Smooth muscle cell (in vitro differentiated cells): ENCODE results near the gene KCNN3. TPM values are rescaled to one million over a fixed set of nuclear protein-coding genes. Genes with fewer than 3 reads are reported as not detected.

ENCODE experiments used
- DNase-seq: peaks from one replicate; lab custom pipeline; 2025; ENCODE audit not compliant: unreplicated experiment; lab: John Stamatoyannopoulos, UW
- H2AFZ ChIP-seq: fragments of 200-600 bp; sonication (generic); 2 replicates; pipeline ENCODE4 v1.6.0; 2016; ENCODE audit warnings: antibody characterized with exemption, low read depth, mild to moderate bottlenecking
- H3F3A ChIP-seq: fragments of 200-600 bp; sonication (generic); 2 replicates; pipeline ENCODE4 v1.6.0; 2017; ENCODE audit warnings: antibody characterized with exemption, low read depth
- H3K27ac ChIP-seq: fragments of 200-600 bp; sonication (generic); 2 replicates; pipeline ENCODE4 v1.5.1; 2016; ENCODE audit warnings: low read depth, mild to moderate bottlenecking
- H3K27me3 ChIP-seq: fragments of 200-600 bp; sonication (generic); 2 replicates; pipeline ENCODE4 v1.6.1; 2016; ENCODE audit warnings: low read depth, mild to moderate bottlenecking
- H3K36me3 ChIP-seq: fragments of 200-600 bp; sonication (generic); 2 replicates; pipeline ENCODE4 v1.5.1; 2016; ENCODE audit warnings: low read depth
- H3K4me1 ChIP-seq: fragments of 200-600 bp; sonication (generic); 2 replicates; pipeline ENCODE4 v1.5.1; 2016; ENCODE audit warnings: low read depth
- H3K4me2 ChIP-seq: fragments of 200-600 bp; sonication (generic); 2 replicates; pipeline ENCODE4 v1.6.0; 2016; ENCODE audit warnings: mild to moderate bottlenecking
- H3K4me3 ChIP-seq: fragments of 200-600 bp; sonication (generic); 2 replicates; pipeline ENCODE4 v1.5.1; 2016; ENCODE audit warnings: mild to moderate bottlenecking
- H3K79me2 ChIP-seq: fragments of 200-600 bp; sonication (generic); 2 replicates; pipeline ENCODE4 v1.6.0; 2016; ENCODE audit warnings: low read depth, mild to moderate bottlenecking
- H3K9ac ChIP-seq: fragments of 200-600 bp; sonication (generic); 2 replicates; pipeline ENCODE4 v1.6.0; 2016; ENCODE audit warnings: low read depth
- H3K9me3 ChIP-seq: fragments of 200-600 bp; sonication (generic); replicated peaks from 2 replicates; pipeline ENCODE4 v1.5.1; 2016; ENCODE audit warnings: low read depth
- H4K20me1 ChIP-seq: fragments of 200-600 bp; sonication (generic); 2 replicates; pipeline ENCODE4 v1.6.0; 2016; ENCODE audit warnings: low read depth
- CTCF ChIP-seq: fragments of 200-600 bp; sonication (generic); IDR thresholded peaks from 2 replicates; pipeline ENCODE4 v1.5.1; 2017; ENCODE audit warnings: borderline replicate concordance, mild to moderate bottlenecking, antibody characterized with exemption; ENCODE audit not compliant: insufficient read depth, poor library complexity, severe bottlenecking
- WGBS: methylation state at CpG from one replicate; pipeline ENCODE4 v1.1.7; 2016; ENCODE audit warnings: low lambda C conversion rate; 5-methylcytosine and 5-hydroxymethylcytosine counted together
- polyA plus RNA-seq: library from polyadenylated mRNA; unstranded; fragments of >200 nt; fragmentation: Nextera tagmentation; extraction: Ambion mirVana; gene quantifications from 2 replicates; pipeline ENCODE4 v1.2.1, GENCODE V29; 2016
- total RNA-seq: library from RNA; depleted of rRNA; stranded (reverse); fragments of >200 nt; gene quantifications from 2 replicates; pipeline ENCODE4 v1.2.3, GENCODE V29; 2014

The KCNN3 gene
- total and polyA plus RNA-seq, 2 experiments from 2014 or later = 0.18 to 0.77 TPM

- no peaks in the 10 kb centered on the region for H3K36me3 ChIP-seq
- no peak overlapping the region for H3K27ac ChIP-seq
- H3K9me3 ChIP-seq = no peaks in the 10 kb centered on the region
- H4K20me1 ChIP-seq = no peaks in the 10 kb centered on the region
- H2AFZ ChIP-seq = no peak overlapping the region
- no peak for TF ChIP-seq CTCF
- DNase-seq = no peak
- no peak overlapping the region for H3K4me3 ChIP-seq
- 89% methylated on average over 17 of the region's 17 CpGs for WGBS
- no peak overlapping the region for H3K9ac ChIP-seq
- no peaks in the 10 kb centered on the region for H3F3A ChIP-seq
- H3K27me3 ChIP-seq = peaks cover 10% of the 10 kb centered on the region
- H3K4me2 ChIP-seq = no peak overlapping the region
- no peaks in the 10 kb centered on the region for H3K79me2 ChIP-seq
- H3K4me1 ChIP-seq = no peaks in the 10 kb centered on the region
These were observed 7.4 kb upstream of the KCNN3 start for GRCh38 chr1:154877370-154877974.

- H3K36me3 ChIP-seq = no peaks in the 10 kb centered on the region
- H3K4me1 ChIP-seq = no peaks in the 10 kb centered on the region
- no peak for DNase-seq
- no peaks in the 10 kb centered on the region for H3F3A ChIP-seq
- no peak overlapping the region for H3K4me2 ChIP-seq
- no peak overlapping the region for H2AFZ ChIP-seq
- H3K4me3 ChIP-seq = no peak overlapping the region
- no peaks in the 10 kb centered on the region for H3K9me3 ChIP-seq
- no peaks in the 10 kb centered on the region for H4K20me1 ChIP-seq
- H3K27me3 ChIP-seq = peaks cover 10% of the 10 kb centered on the region
- no peak for TF ChIP-seq CTCF
- no peaks in the 10 kb centered on the region for H3K79me2 ChIP-seq
- WGBS = 74% methylated on average over 3 of the region's 3 CpGs
- H3K9ac ChIP-seq = no peak overlapping the region
- H3K27ac ChIP-seq = no peak overlapping the region
These were observed 6.8 kb upstream of the KCNN3 start for GRCh38 chr1:154876842-154877369.

GRCh38 chr1:154874465-154874864 is 4.4 kb upstream of the KCNN3 start:
- no peak overlapping the region for H3K4me2 ChIP-seq
- no peak for TF ChIP-seq CTCF
- 91% methylated on average over 5 of the region's 5 CpGs for WGBS
- peaks cover 10% of the 10 kb centered on the region for H3K27me3 ChIP-seq
- H3F3A ChIP-seq = no peaks in the 10 kb centered on the region
- no peak for DNase-seq
- H3K9me3 ChIP-seq = no peaks in the 10 kb centered on the region
- no peak overlapping the region for H3K27ac ChIP-seq
- no peaks in the 10 kb centered on the region for H4K20me1 ChIP-seq
- H3K79me2 ChIP-seq = no peaks in the 10 kb centered on the region
- no peak overlapping the region for H3K4me3 ChIP-seq
- H3K36me3 ChIP-seq = no peaks in the 10 kb centered on the region
- H3K4me1 ChIP-seq = peaks cover 4% of the 10 kb centered on the region
- H3K9ac ChIP-seq = no peak overlapping the region
- H2AFZ ChIP-seq = no peak overlapping the region

GRCh38 chr1:154873321-154873950 is 3.4 kb upstream of the KCNN3 start:
- no peak for TF ChIP-seq CTCF
- WGBS = 87% methylated on average over 9 of the region's 9 CpGs

More at GRCh38 chr1:154873321-154873950, 3.4 kb upstream of the KCNN3 start:
- H2AFZ ChIP-seq = no peak overlapping the region
- H3K9me3 ChIP-seq = no peaks in the 10 kb centered on the region
- H3K4me1 ChIP-seq = peaks cover 12% of the 10 kb centered on the region
- peaks cover 19% of the 10 kb centered on the region for H3K27me3 ChIP-seq
- H3K9ac ChIP-seq = no peak overlapping the region
- no peaks in the 10 kb centered on the region for H3K79me2 ChIP-seq
- no peak overlapping the region for H3K4me2 ChIP-seq
- no peaks in the 10 kb centered on the region for H3F3A ChIP-seq
- no peaks in the 10 kb centered on the region for H4K20me1 ChIP-seq
- H3K27ac ChIP-seq = no peak overlapping the region
- DNase-seq = no peak
- H3K4me3 ChIP-seq = no peak overlapping the region
- H3K36me3 ChIP-seq = no peaks in the 10 kb centered on the region
